ENCODE measurements around the gene DOCK2. TPM values are rescaled to one million over a fixed set of nuclear protein-coding genes. Genes with fewer than 3 reads are reported as not detected.

DOCK2 gene
- total RNA-seq, 2 experiments from 2014 or later, result 161 to 205 TPM

DNA sequence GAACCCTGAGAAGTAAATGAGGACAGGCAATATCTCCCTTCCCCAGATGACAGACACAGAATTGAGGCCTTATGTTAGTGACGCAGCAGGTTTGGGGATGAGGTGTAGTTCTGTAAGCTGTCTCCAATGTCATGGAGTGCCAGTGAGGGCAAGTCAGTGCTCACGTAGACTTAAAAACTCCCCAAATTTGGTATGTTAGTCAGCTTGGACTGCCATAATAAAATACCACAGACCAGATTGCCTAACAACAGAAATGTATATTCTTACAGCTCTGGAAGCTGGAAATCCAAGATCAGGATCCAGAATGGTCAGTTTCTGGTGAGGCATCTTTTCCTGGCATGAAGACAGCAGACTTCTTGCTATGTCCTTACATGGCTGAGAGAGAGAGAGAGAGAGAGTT, 483.5 kb downstream of the DOCK2 start:
- DNase-seq (ENCODE audit: low spot score), result no peak
- ChIA-PET CTCF (ENCODE audit: unreplicated experiment) (no interaction called here), POLR2A (interaction anchor here (0.6 kb wide), 1 partner anchor 149 kb away, joined by 4 read pairs; no protein-coding TSS in a partner anchor)
- no peaks in the 10 kb centered on the region for H4K20me1 ChIP-seq (ENCODE audit: insufficient read depth, low read length)
- no peaks in the 10 kb centered on the region for H3K36me3 ChIP-seq (ENCODE audit: insufficient read depth, low read length)
- H3K9me2 ChIP-seq (ENCODE audit: insufficient read depth, low read length), result no peaks in the 10 kb centered on the region
- TF ChIP-seq EZH2phosphoT487 (IDR thresholded peaks at IDR 0.05; ENCODE audit: borderline replicate concordance, low read depth, low read length) (no peak), CTCF (conservative IDR thresholded peaks at IDR 0.05; ENCODE audit: low read length) (no peak)
- no peak overlapping the region for H3K4me2 ChIP-seq (ENCODE audit: low read length)
- H3K27ac ChIP-seq (ENCODE audit: low read depth, low read length, poor library complexity, severe bottlenecking), result no peak overlapping the region
- no peak overlapping the region for H3K4me3 ChIP-seq (ENCODE audit: low read depth, low read length, poor library complexity, severe bottlenecking)
- H3K4me1 ChIP-seq (ENCODE audit: insufficient read depth, low read length, poor library complexity, severe bottlenecking), result no peaks in the 10 kb centered on the region
- no peak overlapping the region for H2AFZ ChIP-seq (ENCODE audit: low read length)
- H3K79me2 ChIP-seq (ENCODE audit: insufficient read depth, low read depth, low read length), result no peaks in the 10 kb centered on the region
- no TSS peak for BruUV-seq (replicated peaks)
- no peaks in the 10 kb centered on the region for H3K9me3 ChIP-seq (ENCODE audit: low read length)
- intact Hi-C loops (cut with micrococcal nuclease; ENCODE audit: unreplicated experiment), result no loop called here

DNA sequence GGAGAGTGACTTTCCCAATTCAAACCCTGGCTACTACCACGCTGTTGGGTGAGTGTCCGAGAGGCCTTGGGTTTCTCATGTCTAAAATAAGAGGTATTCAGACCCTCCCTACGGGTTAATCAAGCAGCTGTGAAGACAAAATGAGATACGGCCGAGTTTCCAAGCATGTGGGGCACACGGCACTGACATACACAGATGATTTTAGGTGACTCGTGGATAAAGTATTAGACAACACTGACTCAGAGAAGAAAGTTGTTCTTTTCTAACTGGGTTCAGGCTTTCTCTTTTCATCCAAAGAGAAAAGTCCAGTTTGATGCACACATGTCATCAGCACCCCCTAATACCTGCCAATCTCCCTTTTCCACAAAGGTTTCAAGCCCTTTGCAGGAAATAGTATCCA, 484.2 kb downstream of the DOCK2 start:
- intact Hi-C loops (cut with micrococcal nuclease; ENCODE audit: unreplicated experiment), result no loop called here
- Histone ChIP-seq H3K27ac (ENCODE audit: low read depth, low read length, poor library complexity, severe bottlenecking) (no peak overlapping the region), H3K4me3 (ENCODE audit: low read depth, low read length, poor library complexity, severe bottlenecking) (no peak overlapping the region), H3K36me3 (ENCODE audit: insufficient read depth, low read length) (no peaks in the 10 kb centered on the region), H3K4me2 (ENCODE audit: low read length) (no peak overlapping the region), H2AFZ (ENCODE audit: low read length) (no peak overlapping the region), H3K4me1 (ENCODE audit: insufficient read depth, low read length, poor library complexity, severe bottlenecking) (no peaks in the 10 kb centered on the region), H3K79me2 (ENCODE audit: insufficient read depth, low read depth, low read length) (no peaks in the 10 kb centered on the region), H4K20me1 (ENCODE audit: insufficient read depth, low read length) (no peaks in the 10 kb centered on the region), H3K9me3 (ENCODE audit: low read length) (no peaks in the 10 kb centered on the region), H3K9me2 (ENCODE audit: insufficient read depth, low read length) (no peaks in the 10 kb centered on the region)
- no TSS peak for BruUV-seq (replicated peaks)
- POLR2A ChIA-PET, result no interaction called here
- no peak for DNase-seq (ENCODE audit: low spot score)
- no peak for TF ChIP-seq CTCF (conservative IDR thresholded peaks at IDR 0.05; ENCODE audit: low read length)
- CTCF ChIA-PET (ENCODE audit: unreplicated experiment), result no interaction called here

DNA sequence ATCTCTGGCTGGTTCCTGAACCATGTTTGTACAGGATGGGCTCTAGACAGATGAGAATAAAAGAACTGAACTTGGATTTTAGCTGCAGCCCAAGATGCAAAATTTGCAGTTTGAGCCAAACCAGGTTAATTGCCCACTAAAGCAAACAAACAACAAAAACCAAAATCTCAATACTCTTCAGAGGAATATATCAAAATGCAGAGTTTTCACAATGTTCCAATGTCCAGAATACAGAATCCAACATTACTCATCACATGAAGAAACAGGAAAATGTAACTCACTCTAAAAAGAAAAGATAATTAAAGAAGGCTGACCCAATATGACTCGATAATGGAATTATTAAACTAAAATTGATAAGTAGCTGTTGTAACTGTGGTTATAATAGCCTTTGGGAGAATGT, 489.0 kb downstream of the DOCK2 start:
- Histone ChIP-seq H3K4me2 (ENCODE audit: low read length) (no peak overlapping the region), H3K4me1 (ENCODE audit: insufficient read depth, low read length, poor library complexity, severe bottlenecking) (no peaks in the 10 kb centered on the region), H3K9me2 (ENCODE audit: insufficient read depth, low read length) (no peaks in the 10 kb centered on the region), H3K9me3 (ENCODE audit: low read length) (no peaks in the 10 kb centered on the region), H3K79me2 (ENCODE audit: insufficient read depth, low read depth, low read length) (no peaks in the 10 kb centered on the region), H3K36me3 (ENCODE audit: insufficient read depth, low read length) (no peaks in the 10 kb centered on the region), H3K27ac (ENCODE audit: low read depth, low read length, poor library complexity, severe bottlenecking) (no peak overlapping the region), H2AFZ (ENCODE audit: low read length) (no peak overlapping the region), H4K20me1 (ENCODE audit: insufficient read depth, low read length) (no peaks in the 10 kb centered on the region), H3K4me3 (ENCODE audit: low read depth, low read length, poor library complexity, severe bottlenecking) (no peak overlapping the region)
- no TSS peak for BruUV-seq (replicated peaks)
- ChIA-PET POLR2A (no interaction called here), CTCF (ENCODE audit: unreplicated experiment) (no interaction called here)
- no peak for DNase-seq (ENCODE audit: low spot score)
- TF ChIP-seq EZH2phosphoT487 (IDR thresholded peaks at IDR 0.05; ENCODE audit: borderline replicate concordance, low read depth, low read length) (no peak), CTCF (conservative IDR thresholded peaks at IDR 0.05; ENCODE audit: low read length) (no peak)
- intact Hi-C loops (cut with micrococcal nuclease; ENCODE audit: unreplicated experiment), result no loop called here

Data from OCI-LY7 (cell line).